WI38 (cell line): ENCODE results near the gene TMOD1.

ENCODE experiments used
- H3K4me3 ChIP-seq: 2 replicates; pipeline ENCODE4 v1.5.1; 2011; ENCODE audit warnings: low read depth, mild to moderate bottlenecking, control low read depth, low read length
- CTCF ChIP-seq: IDR thresholded peaks from 2 replicates; pipeline ENCODE4 v1.5.1; 2012; ENCODE audit warnings: low read depth, mild to moderate bottlenecking, control low read depth, low read length

Gene TMOD1

GRCh38 chr9:97551308-97551707 lies 49.8 kb downstream of the TMOD1 start:
- no peak for TF ChIP-seq CTCF

GRCh38 chr9:97553141-97553540 lies 51.7 kb downstream of the TMOD1 start:
- H3K4me3 ChIP-seq: no peak overlapping the region
- TF ChIP-seq CTCF: no peak

More at GRCh38 chr9:97551308-97551707, 49.8 kb downstream of the TMOD1 start:
- no peak overlapping the region for H3K4me3 ChIP-seq

GRCh38 chr9:97553841-97554240 lies 52.4 kb downstream of the TMOD1 start:
- TF ChIP-seq CTCF: no peak
- no peak overlapping the region for H3K4me3 ChIP-seq

GRCh38 chr9:97554566-97555075 lies 53.2 kb downstream of the TMOD1 start:
- H3K4me3 ChIP-seq: no peak overlapping the region
- TF ChIP-seq CTCF: no peak

- no peak overlapping the region for H3K4me3 ChIP-seq
- TF ChIP-seq CTCF: no peak
Measured at GRCh38 chr9:97555164-97555563, 53.7 kb downstream of the TMOD1 start.

GRCh38 chr9:97556036-97556720 lies 54.7 kb downstream of the TMOD1 start:
- no peak overlapping the region for H3K4me3 ChIP-seq

More at GRCh38 chr9:97556036-97556720, 54.7 kb downstream of the TMOD1 start:
- no peak for TF ChIP-seq CTCF
